Activated CD4-positive, alpha-beta T cell treated with anti-CD3 and anti-CD28 coated beads, Interleukin-2, amount 50 U/mL, for 24 hours (primary cell): ENCODE data around the gene CEP250.
A peak's percentile ranks its signal among the peaks of the same experiment; 100 is the strongest.
"Not testable (repeated sequence)": the region's sequence is repeated elsewhere in the genome, so short reads cannot be mapped to it uniquely, and the experiment has no call there.

Experiments used
- DNase-seq, 2 donors: peaks; one replicate each; pipeline ENCODE4 v3.0.0-alpha.2; 2020; ENCODE audit warnings: low read depth in 1 of 2, low spot score in 1 of 2

The CEP250 gene

DNA sequence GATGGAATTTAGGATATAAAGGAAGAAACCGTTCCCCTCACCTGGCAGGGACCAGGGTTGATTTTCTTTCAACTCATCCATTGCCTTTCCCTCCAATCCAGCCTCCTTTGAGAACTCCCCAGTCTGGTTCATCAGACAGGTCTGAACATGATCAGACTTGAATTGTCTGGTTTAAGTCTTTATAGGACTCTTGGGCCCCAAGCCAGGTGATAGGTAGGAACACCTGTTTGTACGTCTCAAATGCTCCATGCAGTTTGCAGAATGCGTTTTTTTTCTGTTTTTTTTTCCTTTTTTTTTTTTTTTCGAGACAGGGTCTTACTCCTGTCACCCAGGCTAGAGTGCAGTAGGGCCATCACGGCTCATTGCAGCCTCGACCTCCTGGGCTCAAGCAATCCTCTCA lies 4.1 kb upstream of the CEP250 start:
- no peak for DNase-seq

- DNase-seq, result no peak
Observed at GRCh38 chr20:35453647-35454046, 1.8 kb upstream of the CEP250 start.

- DNase-seq, result not testable (repeated sequence)
Observed at GRCh38 chr20:35456700-35457099, 1.3 kb downstream of the CEP250 start.

- DNase-seq, result not testable (repeated sequence)
Observed at GRCh38 chr20:35457539-35457938, 2.1 kb downstream of the CEP250 start.

DNA sequence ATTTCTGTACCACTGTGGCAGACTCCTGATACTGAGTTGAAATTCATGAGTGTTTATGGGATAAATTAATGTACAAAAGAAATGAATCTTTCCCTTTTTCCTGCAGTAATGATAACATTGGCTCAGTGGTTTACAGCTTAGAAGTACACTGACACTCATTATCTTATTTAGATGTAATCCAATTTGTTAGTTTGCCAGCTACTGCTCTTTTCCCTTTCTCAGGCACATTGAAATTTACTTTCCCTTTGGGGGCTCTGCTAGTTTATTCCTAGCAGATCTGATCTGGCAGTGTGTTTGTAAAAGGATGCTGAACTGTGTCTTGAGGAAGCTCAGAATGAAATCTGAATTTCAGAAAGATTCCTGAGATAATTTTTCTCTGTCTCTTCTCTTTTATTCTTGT lies 3.0 kb downstream of the CEP250 start:
- DNase-seq, result no peak

- DNase-seq, result no peak
Observed at GRCh38 chr20:35461620-35462019, 6.2 kb downstream of the CEP250 start.

GRCh38 chr20:35462351-35462750 lies 7.0 kb downstream of the CEP250 start:
- no peak for DNase-seq

GRCh38 chr20:35463455-35464300 lies 8.3 kb downstream of the CEP250 start:
- DNase-seq, result peak in 1 of 2 donors; percentile 52

DNA sequence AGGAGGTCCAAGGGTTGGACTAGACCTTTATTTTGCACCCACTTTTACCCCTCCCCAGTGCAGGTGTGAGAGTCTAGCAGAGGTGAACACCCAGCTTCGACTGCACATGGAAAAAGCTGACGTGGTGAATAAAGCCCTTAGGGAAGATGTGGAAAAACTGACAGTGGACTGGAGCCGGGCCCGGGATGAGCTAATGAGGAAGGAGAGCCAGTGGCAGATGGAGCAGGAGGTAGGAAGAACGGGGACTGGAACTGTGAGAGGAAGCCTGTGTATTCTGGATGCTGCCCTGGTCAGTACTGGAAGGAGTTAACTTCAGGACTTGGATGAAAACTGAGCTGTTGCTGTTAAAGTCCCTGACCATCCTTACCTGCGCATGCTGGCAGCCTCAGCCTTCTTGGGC lies 10.6 kb downstream of the CEP250 start:
- DNase-seq, result no peak

DNA sequence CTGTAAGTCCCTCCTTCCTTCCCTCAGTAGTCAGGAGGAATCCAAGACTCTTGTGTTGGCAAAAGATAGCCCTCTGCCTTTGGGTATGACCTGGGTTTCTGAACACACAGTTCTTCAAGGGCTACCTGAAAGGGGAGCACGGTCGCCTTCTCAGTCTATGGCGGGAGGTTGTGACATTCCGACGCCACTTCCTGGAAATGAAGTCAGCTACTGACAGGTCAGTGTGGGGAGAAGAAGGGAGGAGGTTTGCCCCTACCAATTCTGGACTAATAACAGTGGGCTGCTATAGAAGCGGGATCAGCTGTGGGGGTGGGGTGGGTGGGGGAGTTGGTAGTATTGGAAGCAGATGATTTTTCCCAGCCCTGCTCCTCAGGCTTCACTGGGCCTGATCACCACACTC lies 11.5 kb downstream of the CEP250 start:
- no peak for DNase-seq

DNA sequence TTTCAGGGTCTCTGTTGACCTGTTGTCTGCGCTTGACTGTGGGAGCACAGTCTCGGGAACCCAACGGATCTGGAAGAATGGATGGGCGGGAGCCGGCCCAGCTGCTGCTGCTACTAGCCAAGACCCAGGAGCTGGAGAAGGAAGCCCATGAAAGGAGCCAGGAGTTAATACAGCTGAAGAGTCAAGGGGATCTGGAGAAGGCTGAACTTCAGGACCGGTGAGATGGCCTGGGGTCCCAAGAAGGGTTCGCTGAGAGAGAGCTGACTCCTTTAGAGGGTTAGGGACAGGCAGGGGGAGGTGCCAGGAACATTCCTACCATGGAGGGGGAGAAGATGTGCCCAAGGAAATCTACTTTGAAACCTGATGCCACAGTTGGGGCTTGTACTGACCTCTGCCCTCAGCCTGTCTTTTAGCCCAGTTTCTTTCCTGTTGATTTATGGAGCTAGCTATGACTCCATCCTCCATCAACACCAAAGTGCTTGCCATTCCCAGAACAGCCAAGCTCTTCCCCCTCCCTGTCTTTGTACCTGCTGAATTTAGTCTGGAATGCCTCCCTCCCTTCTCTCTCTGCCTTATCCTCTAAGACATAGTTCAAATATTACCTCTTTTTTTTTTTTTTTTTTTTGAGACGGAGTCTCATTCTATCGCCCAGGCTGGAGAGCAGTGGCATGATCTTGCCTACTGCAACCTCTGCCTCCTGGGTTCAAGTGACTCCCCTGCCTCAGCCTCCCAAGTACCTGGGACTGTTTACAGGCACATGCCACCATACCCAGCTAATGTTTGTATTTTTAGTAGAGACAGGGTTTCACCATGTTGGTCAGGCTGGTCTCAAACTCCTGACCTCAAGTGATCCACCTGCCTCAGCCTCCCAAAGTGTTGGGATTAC lies 12.2 kb downstream of the CEP250 start:
- no peak for DNase-seq

DNA sequence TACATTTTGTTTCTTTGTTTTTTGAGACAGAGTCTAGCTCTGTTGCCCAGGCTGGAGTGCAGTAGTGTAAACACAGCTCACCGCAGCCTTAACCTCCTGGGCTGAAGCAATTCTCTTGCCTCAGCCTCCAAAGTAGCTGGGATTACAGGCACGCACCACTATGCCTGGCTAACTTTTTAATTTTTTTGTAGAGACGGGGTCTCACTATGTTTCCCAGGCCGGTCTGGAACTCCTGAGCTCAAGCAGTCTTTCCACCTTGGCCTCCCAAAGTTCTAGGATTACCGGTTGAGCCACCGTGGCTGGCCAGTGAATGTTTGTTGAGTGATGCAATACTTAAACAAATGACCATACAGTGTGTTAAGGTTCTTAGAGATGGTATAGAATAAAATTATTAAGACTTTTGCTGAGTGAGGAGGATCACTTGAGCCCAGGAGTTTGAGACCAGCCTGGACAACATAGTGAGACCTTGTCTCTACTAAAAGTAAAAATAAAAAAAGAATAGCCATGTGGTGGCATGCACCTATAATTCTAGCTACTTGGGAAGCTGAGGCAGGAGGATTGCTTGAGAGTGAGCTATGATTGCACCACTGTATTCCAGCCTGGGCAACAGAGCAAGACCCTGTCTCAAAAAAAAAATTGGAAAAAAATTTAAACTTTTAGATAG lies 13.4 kb downstream of the CEP250 start:
- DNase-seq, result no peak

GRCh38 chr20:35472209-35472608 lies 16.8 kb downstream of the CEP250 start:
- no peak for DNase-seq

DNA sequence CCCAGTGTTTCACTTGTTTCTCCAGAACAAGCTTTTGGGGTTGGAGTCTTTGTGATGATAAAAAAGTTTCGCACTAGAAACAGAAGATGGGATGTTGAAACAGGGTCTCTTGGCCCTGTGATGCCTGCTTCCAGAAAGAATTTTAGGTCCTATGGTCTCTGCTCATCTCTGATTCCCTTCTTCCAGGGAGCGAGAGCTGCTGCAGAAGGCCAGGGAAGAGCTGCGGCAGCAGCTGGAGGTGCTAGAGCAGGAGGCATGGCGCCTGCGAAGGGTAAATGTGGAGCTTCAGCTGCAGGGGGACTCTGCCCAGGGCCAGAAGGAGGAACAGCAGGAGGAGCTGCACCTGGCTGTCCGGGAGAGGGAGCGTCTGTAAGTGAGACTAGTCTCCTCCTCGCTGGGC lies 18.3 kb downstream of the CEP250 start:
- no peak for DNase-seq

GRCh38 chr20:35474303-35474871 lies 19.0 kb downstream of the CEP250 start:
- DNase-seq, result no peak

DNA sequence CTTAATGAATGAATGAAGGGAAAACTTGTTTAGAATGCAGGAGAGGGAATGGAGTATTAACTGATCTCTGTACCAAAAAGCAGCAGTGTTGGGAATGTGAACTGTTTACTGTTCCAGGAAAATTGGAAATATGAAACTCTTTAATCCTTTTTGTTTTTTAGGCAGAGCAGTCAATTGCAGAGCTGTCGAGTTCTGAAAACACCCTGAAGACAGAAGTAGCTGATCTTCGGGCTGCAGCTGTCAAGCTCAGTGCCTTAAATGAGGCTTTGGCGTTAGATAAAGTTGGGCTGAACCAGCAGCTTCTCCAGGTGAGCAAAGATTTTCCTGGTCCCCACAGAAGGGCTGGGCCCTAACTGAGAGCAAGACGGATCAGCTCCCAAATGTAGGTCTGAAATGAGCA lies 20.9 kb downstream of the CEP250 start:
- no peak for DNase-seq

- DNase-seq, result no peak
Observed at GRCh38 chr20:35478804-35479472, 23.5 kb downstream of the CEP250 start.

- no peak for DNase-seq
Observed at GRCh38 chr20:35479798-35480197, 24.4 kb downstream of the CEP250 start.

DNA sequence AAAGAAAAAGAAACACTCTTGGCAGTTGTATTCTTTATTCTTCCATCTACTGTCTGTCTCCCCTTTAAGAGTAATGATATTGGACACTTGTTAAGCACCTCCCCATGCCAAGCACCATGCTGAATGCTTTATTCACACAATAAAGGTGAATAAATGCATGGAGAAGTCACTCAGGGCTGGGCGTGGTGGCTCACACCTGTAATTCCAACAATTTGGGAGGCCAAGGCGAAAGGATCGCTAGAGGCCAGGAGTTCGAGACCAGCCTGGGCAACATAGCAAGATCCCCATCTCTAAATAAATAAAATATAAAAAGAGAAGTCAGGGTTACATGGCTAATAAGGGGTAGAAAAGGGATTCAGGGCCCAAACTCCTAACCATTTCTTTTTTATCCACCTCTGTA lies 32.1 kb downstream of the CEP250 start:
- DNase-seq, result no peak

- DNase-seq, result no peak
Observed at GRCh38 chr20:35489717-35490116, 34.3 kb downstream of the CEP250 start.

GRCh38 chr20:35490736-35491181 lies 35.4 kb downstream of the CEP250 start:
- DNase-seq, result peak; percentile 21 to 52
